Vagina (tissue), 2 donors: ENCODE data around the gene CTDSP2.

Experiments
- POLR2A ChIP-seq, 2 donors: fragments of 450-650 bp; IDR thresholded peaks; one replicate each; pipeline ENCODE4 v1.6.1; 2017; ENCODE audit warnings: antibody characterized with exemption in 2 of 2, mild to moderate bottlenecking in 2 of 2, moderate library complexity in 2 of 2
- TF ChIP-seq, protein P1 (sequence below), 3 experiments: fragments of 450-650 bp in 2 of 3; fragments of 200-600 bp in 1 of 3; sonication (generic) in 1 of 3; IDR thresholded peaks; one replicate each; pipeline ENCODE4 v1.5.1; 2017 to 2019; ENCODE audit warnings: antibody characterized with exemption in 3 of 3, mild to moderate bottlenecking in 2 of 3, moderate library complexity in 2 of 3

DNA sequence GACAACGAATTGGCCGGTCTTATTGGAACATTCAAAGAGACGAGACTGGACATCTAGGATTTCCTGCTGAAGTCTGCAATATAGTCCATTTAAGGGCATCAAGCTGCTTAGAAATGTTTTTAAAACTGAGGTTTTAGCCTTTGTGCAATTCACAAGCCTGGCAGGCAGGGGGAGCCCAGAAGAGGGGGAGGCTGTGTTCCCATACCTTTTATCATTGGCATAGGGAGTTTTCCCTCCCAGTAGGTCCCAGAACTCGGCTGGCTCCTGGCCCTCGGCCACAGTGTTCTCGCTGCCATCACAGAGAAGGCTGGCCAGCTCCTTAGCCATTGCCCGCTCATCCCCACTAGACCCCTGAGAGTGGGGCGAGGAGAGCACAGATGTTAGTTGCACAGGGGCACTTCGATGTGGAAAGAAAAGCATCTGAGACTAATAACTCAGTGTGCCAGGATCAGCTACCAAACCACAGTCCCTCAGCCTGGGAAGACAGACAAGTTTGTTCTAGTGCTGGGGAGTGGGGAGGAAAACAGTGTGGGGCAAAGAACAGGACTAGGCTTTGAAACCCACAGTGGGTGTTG is 43.1 kb downstream of the CTDSP2 start:
- TF ChIP-seq, protein P1, sequence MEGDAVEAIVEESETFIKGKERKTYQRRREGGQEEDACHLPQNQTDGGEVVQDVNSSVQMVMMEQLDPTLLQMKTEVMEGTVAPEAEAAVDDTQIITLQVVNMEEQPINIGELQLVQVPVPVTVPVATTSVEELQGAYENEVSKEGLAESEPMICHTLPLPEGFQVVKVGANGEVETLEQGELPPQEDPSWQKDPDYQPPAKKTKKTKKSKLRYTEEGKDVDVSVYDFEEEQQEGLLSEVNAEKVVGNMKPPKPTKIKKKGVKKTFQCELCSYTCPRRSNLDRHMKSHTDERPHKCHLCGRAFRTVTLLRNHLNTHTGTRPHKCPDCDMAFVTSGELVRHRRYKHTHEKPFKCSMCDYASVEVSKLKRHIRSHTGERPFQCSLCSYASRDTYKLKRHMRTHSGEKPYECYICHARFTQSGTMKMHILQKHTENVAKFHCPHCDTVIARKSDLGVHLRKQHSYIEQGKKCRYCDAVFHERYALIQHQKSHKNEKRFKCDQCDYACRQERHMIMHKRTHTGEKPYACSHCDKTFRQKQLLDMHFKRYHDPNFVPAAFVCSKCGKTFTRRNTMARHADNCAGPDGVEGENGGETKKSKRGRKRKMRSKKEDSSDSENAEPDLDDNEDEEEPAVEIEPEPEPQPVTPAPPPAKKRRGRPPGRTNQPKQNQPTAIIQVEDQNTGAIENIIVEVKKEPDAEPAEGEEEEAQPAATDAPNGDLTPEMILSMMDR (IDR thresholded peaks at IDR 0.05), result peak; percentile 61 to 74 (median 64)
- no peak for TF ChIP-seq POLR2A (IDR thresholded peaks at IDR 0.05)
